Fibroblast of mammary gland (primary cell): ENCODE results near the gene PPFIBP2.

ENCODE experiments used
- DNase-seq: peaks from one replicate; pipeline ENCODE4 v3.0.0-alpha.2; 2010; ENCODE audit warnings: low read depth
- H3K4me3 ChIP-seq: 2 replicates; pipeline ENCODE4 v1.5.1; 2011; ENCODE audit warnings: low read depth, mild to moderate bottlenecking, low read length, moderate library complexity; ENCODE audit not compliant: control insufficient read depth
- TF ChIP-seq, protein P1 (sequence below): conservative IDR thresholded peaks from 2 replicates; pipeline ENCODE4 v1.5.1; 2011; ENCODE audit warnings: low read depth, low read length, inconsistent platforms; ENCODE audit not compliant: control insufficient read depth, insufficient read depth

The PPFIBP2 gene

DNA sequence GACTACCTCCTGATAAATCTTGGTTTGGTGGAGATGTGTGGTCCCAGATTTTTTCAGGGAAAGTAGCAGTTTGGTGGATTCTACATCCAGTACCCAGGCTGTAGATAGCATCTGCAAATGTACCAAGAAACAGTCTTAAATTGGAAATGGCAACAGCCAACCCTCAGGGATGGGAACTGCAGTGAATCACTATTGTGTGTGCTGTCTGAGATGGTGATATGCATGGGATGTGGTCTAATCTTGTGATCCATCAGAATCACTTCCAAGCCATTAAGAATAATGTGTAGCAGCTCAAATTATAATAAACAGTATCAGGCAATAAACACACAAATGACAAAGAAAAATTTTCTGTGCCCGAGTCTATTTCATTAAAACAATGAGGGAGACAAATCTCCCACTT lies 25.1 kb upstream of the PPFIBP2 start:
- no peak overlapping the region for H3K4me3 ChIP-seq
- TF ChIP-seq, protein P1, sequence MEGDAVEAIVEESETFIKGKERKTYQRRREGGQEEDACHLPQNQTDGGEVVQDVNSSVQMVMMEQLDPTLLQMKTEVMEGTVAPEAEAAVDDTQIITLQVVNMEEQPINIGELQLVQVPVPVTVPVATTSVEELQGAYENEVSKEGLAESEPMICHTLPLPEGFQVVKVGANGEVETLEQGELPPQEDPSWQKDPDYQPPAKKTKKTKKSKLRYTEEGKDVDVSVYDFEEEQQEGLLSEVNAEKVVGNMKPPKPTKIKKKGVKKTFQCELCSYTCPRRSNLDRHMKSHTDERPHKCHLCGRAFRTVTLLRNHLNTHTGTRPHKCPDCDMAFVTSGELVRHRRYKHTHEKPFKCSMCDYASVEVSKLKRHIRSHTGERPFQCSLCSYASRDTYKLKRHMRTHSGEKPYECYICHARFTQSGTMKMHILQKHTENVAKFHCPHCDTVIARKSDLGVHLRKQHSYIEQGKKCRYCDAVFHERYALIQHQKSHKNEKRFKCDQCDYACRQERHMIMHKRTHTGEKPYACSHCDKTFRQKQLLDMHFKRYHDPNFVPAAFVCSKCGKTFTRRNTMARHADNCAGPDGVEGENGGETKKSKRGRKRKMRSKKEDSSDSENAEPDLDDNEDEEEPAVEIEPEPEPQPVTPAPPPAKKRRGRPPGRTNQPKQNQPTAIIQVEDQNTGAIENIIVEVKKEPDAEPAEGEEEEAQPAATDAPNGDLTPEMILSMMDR, result no peak
- no peak for DNase-seq

DNA sequence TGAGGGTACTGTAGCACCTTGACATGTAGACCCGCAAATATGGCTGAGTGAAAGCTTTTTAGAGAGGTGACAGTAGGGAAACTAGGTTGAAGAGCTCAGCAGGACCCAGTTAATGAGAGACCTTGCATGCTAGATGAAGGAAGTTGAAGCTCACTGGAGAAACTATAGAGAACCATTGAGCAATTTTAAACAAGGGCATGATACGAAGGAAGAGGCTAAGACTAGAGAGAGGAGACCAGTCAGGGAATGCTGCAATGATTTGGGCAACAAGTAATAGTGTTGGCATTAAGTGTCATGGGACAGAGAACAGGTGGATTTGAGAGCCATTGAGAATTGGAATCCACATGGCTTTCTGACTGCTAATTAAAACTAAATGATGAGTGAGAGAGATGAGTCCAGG lies 24.4 kb upstream of the PPFIBP2 start:
- TF ChIP-seq, protein P1, result no peak
- DNase-seq, result no peak
- H3K4me3 ChIP-seq, result no peak overlapping the region

DNA sequence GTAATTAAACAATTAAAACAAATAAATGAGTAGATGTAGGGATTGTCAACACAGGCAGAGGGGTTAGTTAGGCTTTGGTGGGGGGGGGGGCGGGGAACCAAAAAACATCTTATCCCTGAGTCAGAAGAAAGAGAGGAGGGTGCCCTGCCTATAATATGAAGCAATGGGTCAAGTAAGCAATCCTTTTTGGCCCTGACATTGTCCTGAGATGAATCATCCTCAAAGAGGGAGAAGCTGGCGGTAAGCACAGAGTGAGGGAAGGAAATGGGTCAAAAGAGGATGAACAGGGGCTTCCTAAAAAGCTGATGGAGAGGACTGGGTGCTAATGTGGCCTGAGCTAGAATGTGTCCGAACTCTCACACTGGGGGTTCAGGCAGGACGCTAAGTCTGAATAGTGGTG lies 23.7 kb upstream of the PPFIBP2 start:
- H3K4me3 ChIP-seq, result no peak overlapping the region
- TF ChIP-seq, protein P1, result no peak
- peak; percentile 80 for DNase-seq

DNA sequence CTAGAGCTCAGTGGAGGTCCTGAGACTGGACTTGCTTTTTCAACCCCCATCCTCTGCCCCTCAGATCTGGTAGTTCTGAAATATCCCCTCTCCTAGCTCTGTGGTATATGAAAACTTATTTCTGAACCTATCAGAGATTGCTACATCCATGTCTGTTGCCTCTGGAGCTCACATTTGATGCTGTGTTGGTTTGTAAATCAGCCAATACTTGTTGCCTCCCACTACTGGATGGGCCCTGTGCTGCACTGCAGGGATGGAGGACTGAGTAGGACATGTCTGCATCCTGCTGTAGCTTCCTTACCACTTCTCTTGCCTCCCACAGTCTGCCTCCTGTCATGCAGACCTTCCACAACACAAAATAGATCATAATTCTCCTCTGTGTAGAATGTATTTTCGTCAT lies 23.3 kb upstream of the PPFIBP2 start:
- DNase-seq, result peak; percentile 51
- TF ChIP-seq, protein P1, result no peak
- H3K4me3 ChIP-seq, result no peak overlapping the region

DNA sequence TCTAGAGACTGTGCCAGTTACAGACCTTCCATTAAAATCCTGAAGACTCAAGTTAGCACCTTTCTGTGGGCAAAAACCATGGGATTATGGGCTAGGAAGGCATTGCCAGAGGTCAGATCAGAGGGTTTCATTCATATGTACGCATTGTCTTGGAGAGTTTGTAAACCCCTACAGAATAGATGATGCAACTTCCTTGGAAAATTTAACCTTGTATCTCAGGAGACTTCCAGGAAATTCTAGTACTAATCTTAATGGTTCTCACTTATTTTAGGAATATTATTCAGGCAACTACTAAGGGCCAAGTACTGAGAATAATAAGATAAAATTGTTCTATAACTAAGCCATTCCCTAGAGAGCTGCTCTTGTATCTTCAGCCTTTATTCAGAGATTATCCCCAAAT lies 21.5 kb upstream of the PPFIBP2 start:
- no peak for DNase-seq
- TF ChIP-seq, protein P1, result no peak
- H3K4me3 ChIP-seq, result no peak overlapping the region

DNA sequence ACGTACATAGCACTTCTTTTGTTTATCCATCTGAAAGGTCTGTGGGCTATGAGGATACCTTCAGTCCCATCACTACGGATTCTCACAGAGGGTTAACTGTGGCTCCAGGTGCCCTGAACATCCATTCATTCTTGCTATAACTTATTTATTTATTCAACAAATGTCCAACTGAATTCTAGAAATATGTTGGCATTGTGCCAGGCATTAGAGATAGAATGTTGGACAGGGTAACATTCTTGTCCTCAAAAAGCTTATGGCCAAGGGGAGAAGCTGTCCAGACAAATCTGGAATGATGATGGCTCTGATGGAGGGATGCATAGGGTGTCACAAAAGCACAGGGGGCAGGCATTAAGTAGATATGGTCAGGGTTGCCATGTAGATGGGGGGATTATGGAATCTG lies 20.1 kb upstream of the PPFIBP2 start:
- no peak for DNase-seq
- TF ChIP-seq, protein P1, result no peak
- H3K4me3 ChIP-seq, result no peak overlapping the region

DNA sequence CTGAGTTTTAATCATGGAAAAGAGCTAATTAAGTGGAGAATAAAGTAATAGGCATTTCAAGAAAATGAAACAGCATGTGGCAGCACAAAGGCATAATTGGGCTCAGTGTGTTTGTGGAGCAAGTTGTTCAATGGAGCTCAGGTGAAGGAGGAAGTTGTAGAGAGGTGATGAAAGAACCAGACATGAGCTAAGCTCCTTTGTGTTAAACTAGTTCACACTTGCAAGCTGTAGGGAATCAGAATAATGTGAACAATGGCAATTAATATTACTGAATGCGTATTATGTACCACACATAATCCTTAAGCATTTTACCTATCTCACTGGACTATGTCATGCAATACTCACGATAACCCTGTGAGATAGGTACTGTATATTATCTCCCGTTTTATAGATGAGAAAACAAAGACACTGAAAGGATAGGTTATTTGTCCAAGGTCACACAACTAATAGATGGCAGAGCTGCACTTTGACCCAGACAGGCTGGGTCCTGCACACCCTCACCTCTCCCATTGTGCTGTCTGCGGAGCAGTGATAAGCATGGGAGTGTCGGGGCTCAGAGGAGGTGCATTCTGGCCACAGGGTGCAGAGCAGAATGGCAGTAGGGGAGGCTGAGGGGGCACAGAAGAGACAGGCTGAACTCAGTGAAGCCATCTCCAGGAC lies 19.6 kb upstream of the PPFIBP2 start:
- no peak overlapping the region for H3K4me3 ChIP-seq
- no peak for DNase-seq
- TF ChIP-seq, protein P1, result no peak
